GM18873 (cell line): ENCODE measurements around the gene MYRIP.

ENCODE experiments used
- ATAC-seq: cut with Tn5 transposase; IDR thresholded peaks from one replicate; pipeline ENCODE4 v1.9.1; 2021; ENCODE audit warnings: mild to moderate bottlenecking, moderate library complexity, moderate number of reproducible peaks; ENCODE audit not compliant: unreplicated experiment, low FRiP score

The MYRIP gene

DNA sequence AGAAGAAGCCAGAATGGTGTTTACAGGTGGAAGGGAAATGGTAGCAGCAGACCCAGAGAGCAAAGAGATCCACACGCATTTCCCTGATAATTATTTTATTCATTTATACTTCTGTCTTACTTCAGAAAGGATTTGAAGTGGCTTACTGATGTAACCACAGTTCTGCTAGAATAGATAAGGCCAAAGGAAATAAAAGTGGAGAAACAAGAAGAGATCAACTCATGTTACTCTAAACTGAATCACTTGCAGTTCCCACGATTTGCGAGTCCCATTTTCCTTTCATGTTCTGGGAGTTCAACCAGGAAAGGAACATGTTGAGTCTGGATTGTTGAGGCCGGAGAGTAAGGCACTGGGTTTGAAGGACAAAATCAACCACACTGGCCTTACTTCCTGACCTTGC lies 151.8 kb downstream of the MYRIP start:
- ATAC-seq: no peak

DNA sequence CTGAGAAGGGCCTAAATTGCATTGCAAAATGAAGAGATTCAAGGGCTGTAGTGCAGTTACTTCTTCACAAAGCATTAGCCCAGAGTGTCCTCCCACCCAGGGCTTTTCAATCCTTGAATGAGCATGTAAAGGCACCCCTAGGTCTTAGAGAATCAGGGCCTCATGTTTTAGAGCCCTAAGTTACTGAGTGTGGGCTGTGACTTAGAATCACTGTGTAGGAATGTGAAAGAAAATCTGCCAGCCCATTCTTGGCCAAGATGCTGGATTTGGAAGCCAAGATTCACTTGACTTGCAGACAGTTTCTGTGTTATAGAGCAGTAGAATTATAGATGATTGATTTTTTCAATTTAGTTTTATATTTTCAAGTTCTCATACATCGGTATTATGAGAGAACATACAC lies 153.2 kb downstream of the MYRIP start:
- no peak for ATAC-seq

DNA sequence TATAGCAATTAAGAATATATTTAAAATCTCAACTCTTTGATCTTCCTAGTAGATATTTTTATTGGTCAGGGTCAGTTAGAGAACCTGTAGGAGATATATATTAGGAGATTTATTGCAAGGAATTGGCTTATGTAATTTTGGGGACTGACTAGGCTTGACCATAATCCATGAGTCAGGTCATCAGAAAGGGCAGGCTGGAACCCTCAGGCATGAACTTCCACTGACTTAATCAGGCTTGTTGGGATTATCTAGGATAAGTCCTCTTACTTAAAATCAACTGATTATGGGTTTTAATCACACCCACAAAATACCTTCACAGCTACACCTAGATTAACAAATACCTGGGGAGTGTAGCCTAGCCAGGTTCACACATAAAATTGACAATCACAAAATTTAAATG lies 156.1 kb downstream of the MYRIP start:
- no peak for ATAC-seq

DNA sequence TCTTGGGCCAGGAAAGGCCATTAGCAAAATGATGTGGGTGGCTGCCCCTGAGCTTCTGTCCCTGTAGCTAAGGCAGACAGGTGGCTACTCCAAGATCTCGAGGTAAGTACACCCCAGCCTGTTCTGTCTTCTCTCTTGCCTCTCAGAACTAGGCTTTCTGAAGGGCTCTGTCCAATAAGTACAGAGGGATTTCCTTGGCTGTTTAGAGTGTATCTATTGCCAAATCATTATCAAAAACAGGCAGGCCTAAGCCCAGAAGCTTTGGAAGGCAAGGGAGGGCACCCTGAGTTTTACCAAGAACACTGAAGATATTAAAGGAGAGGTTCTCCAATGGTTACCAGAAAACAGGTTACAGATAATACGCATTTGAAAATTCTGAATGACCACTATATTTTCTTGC lies 156.6 kb downstream of the MYRIP start:
- ATAC-seq: no peak

DNA sequence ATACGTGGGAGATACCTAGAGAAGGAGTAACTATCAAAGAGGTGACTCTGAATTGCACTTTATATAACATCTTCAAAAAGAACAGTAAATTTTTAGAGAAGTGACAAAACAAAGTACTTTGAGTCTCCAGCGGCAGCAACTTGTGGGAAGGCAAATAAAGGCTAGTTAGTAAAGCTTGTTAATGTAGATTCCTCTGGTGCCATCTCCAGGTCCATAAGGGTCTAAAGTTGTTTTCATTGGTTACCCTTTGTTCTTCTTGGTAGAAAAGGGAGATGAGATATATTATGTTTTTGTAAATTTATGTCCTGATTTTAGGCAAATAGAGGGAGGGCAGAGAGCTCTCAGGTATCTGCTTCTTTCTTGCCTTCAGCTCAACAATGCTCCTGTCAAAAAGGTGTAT lies 161.6 kb downstream of the MYRIP start:
- ATAC-seq: no peak

DNA sequence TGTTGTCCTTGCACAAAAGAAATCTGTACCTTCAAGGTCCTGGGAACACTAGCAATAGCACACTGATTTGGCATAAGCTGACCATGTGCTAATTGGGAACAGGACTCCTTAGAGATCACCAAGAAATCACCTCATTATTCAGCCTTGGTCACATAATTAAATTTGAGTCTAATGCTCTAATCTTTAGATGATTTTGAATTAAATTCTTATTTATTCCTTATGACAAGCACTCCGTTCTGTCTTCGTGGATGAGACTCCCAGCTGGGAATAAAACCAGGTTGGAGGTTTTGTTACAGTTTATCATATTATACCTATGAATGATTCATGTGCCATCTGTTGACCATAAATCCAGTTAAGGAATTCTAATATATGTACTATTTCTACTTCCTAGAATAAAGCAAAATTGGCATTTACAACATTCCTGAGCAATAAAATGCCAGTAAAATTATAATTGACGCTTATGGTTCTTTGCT lies 162.2 kb downstream of the MYRIP start:
- no peak for ATAC-seq

DNA sequence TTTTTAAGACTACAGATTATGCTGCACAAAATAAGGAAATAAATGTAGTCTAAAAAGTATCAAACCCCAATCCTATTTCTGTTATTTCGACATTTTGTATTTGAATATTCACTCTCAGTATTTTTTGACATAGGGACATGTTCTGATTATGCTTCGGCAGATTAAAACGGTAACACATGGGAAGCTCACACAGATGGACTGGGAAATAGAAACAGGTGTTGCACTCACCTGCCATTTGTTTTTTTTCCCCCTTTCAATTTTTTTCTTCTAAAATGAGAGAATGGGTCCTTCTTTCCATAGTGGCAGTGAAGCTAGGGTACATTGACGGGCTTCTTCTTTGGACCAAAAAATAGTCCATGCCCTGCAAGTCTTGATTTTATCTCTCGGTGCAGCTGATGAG lies 163.1 kb downstream of the MYRIP start:
- no peak for ATAC-seq

DNA sequence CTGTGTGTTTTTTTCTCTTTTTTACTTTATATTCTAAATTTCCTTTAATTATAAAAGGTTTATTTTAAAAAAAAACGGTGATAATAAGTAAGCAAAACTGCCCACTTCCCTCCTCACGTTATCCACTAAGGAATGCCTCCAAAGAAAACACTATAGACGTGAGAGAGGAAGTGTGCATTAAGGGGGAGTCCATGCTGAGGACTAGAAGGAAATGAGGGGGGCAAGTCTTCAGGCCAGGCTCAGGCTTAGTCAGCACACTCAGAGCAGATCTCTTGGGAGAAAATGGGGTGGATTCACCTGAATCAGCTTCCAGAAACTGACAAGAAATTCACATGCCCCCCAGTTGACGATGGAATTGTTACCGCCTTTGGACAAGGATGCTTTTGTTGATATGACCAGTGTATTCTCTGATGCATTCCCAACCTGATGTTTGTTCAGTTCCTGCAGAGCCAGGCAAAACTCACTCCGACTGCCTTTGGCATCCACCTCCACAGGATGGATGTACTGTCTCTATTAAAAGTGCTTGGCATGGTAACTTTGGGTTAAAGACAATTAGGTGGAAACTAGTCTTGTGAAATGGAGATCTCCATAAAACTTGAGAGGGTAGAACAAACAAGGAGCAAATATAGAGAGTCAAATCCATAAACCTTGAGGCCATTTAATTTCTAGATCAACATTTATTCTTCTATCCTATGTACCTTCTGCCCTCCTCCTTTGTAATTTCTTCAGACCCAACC lies 167.8 kb downstream of the MYRIP start:
- ATAC-seq: no peak

DNA sequence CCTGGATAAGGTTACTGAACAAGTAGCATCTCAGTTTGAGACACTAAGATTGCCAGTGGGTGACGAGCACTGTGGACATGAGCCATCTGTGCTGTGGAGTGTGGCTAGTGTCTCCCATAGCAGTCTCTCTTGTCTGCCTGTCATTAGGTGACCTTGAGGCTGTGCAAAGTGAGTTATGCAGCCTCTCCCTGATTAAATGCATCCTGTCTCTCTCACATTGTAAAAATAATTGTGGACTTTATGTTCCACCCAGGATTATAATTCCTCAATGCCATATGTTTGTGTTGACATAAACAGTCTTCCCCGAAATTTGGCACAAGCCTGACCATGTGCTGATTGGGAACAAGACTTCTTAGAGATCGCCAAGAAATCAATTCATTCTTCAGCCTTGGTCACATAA lies 168.9 kb downstream of the MYRIP start:
- ATAC-seq: no peak

DNA sequence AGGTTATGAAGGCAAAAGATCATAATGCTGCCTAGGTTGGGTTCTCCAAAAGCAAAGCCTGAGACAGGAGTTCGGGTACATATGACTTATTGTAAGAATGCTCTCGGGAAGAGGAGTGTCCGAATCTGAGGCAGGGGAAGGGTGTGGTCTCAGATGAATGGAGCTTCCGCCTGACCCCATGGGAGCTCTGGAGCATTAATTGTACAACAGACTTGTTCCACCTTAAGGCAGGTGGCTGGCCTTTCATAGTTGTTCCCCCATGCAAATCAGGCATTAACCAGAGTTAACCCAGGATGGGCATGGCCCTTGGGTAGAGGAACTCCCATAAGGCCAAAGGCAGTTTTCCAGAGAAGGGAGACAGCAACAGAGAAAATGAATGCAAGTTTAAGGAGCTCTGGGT lies 170.6 kb downstream of the MYRIP start:
- ATAC-seq: no peak

DNA sequence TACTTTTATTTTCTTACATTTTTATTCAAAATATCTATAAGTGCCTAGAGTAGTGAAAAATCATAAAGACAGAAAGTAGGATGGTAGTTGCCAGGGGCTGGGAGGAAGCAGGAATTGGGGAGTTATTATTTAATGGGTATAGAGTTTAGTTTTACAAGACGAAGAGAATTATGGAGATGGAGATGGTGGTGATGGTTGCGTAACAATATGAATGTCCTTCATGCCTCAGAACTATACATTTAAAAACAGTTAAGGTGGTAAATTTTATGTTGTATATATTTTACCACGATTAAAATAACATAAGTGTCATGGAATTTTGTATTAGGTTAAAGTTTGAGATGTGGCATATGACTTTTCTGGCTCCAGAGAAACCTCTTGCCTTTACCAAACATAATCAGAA lies 171.4 kb downstream of the MYRIP start:
- no peak for ATAC-seq

DNA sequence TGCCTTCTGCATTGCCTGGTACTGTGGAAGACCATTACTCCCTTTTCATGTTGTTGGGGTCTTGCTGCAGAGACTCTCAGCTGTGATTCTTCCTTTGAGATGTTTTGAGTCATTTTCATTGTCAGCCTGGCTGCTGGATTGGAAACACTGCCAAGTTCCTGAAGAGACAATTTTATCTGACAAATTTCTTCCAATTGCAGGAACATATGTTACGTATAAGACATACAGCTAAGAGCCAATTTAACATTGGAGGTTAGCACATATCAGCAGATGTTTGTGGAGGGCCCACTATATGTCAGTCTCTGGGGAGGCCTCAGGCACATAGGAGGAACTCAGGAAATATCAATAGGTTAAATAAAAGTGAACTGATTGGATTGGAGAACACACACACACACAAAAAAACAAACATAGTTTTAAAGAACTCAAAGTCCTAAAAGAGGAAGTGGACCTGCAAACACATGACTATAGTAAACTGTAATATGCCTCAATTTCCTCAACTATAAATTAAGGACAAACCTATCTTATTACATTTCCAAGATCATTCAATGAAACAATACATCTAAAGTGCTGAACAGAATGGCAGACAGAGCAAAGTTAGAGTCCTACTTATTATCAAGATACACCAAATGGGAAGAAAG lies 172.3 kb downstream of the MYRIP start:
- ATAC-seq: no peak

DNA sequence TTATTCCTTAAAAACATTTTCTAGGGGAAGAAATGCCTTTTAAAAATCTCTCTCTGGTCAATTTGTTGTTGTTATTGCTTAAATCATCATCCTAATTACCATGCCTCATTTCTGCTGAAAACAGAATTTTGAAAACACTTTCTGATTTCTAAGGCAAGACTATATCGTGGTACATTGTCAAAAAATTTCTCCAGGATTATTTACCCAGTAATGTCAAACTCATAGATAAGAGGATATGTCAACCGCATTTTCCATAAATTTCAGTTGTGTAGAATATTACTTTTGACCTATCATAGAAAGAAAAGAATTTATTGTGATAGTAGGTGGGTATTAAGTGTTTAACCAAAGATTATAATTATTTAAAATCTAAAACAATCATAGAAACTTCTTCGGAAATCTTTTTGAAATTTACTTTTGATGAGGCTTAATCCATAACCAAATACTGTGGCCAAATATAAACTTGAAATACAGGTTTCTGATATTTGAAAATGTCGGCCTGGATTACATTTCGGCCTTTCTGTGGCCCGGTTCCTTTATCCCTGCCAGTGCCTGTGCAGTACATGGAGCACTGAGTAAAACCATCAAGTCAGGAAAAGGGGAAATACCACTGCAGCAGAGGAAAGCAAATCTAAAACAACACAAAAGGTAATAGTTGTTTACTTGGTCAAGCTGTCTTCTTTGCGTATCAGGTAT lies 173.4 kb downstream of the MYRIP start:
- no peak for ATAC-seq

DNA sequence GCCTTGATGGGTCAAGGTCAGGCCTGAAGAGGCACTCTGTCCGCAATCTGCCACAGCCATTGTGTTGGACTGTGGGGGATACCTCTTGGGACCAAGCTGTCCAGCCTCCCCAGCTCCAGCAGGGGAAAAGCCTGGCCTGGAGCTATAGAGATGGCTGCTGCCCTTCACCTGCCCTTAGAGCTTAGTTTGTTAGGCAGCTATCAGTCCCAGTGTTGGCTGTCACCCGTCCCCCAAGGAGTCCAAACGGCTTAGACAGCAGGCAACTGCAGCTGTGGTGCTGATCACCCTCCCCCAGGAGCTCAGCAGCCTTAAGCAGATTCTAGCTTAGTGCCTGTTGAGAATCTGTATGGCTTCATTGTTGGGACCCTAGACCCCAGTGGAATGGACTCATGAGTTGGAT lies 180.3 kb downstream of the MYRIP start:
- ATAC-seq: no peak

DNA sequence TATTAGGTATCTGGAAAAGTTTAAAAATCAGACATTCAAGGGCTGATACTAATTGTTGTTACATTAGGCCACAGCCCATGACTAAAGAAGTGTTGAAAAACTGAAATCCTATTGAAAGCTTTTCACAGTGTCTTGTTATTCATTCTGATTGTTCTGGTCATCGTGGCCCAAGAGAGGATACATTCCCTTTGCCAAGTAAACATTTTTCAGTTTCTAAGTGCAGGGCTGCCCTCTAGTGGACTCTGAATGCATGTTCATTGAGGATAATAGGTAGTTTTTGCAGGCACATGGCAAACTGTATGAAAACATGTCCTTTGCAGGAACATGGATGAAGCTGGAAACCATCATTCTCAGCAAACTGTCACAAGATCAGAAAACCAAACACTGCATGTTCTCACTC lies 181.1 kb downstream of the MYRIP start:
- ATAC-seq: no peak

DNA sequence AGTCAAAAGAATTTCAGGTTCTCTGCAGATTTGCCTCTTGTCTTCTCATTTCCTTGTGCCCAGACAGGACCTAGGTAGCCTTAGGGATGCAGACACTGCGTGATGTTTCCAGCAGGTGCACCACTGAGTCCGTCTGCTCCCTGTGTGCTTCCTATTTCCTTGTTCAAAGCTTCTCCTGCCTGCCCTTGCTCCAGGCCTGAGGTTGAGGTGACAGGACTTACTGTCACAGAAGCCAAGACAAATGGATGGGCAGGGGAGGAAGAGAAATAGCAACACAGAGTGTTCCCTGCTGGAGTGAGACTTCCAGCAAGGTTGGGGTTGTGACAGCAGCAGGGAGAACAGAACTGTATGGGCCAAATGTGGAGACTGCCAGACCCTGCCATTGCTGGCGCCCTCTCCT lies 199.4 kb downstream of the MYRIP start:
- ATAC-seq: no peak

DNA sequence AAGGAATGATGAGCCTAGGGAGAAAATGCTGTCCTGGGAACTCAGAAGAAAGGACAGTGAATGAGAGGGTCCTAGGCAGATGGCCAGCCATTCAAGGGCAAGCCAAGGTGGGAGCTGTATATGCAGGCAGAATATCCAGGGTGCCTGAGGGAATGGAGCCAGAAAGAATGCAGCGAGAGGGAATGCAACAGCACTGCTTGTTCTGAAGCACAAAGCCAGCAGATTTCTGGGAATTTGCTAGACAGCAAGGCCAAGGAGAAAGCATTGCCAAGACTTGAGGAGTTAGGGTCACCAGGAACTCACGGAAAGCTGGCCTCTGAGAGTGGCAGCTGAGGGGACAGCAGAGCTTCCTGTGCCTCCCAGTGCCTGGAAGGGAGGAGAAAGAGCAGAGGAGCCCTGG lies 200.6 kb downstream of the MYRIP start:
- no peak for ATAC-seq

DNA sequence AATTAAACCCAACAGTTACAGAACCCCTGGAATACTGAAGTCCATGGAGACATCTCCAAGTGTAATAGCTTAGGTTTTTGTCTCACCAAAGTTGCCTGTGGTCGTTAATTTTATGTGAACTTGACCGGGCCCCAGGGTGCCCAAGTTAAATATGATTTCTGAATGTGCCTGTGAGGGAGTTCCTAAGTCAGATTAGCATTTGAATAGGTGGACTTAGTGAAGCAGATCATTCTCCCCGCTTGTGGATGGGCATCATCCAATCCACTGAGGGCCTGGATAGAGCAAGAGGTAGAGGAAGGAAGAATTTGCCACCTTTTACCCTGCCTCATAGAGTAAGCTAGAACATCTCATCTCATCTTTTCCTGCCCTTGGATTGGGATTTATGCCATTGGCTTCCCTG lies 203.0 kb downstream of the MYRIP start:
- no peak for ATAC-seq

DNA sequence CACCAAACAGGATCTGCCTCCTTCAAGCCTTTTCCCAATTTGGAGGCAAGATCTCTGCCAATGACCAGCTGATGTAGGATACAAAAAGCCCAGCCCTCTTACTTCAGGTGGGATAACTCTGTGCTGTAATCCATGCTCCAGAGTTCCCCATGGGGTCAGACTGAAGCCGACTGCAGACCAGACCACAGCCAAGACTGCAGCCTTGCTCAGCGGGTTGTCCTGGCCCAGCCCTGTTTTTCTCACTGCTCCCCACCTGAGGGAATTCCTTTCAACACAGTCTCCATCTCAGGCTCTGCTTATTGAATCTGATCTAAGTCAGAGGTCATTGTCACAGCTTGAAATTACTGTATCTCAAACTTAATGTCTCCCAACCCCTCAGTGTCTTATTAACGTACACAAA lies 207.0 kb downstream of the MYRIP start:
- ATAC-seq: no peak

DNA sequence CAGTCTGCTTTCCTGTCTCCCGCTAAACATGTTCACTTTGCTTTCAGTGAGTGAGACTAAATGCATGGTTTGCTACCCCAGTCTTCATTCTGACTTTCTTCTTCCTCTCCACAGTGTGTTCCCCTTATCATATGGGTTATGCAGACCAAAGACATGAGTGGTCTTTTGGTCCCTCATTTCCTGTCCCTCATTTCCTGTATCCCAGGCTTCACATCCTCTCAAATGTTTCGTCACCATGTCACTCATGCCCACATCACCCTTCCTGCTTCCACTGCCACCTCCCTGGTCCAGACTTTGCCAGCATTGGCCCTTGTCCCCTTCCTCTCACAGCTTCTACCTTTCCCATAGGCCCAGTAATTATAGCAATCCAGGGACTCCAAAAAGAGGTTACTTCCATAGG lies 209.0 kb downstream of the MYRIP start:
- ATAC-seq: no peak

DNA sequence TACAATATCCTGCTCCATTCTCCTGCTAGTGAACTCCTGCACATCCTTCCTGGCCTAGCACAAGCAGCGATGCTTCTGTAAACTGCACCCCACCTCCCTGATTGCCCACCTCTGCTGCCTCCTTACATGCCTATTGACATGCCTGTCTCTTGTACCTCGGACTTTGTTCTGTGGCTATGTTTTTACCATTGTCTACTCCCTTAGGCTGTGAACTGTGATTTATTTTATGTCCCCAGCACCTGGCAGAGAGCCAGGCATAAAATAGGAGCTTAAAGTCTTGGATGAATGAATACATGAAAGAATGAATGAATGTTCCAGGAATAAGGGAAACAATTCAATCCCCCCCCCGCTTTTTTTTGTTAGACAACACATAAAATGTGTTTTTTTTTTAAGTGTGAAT lies 210.0 kb downstream of the MYRIP start:
- no peak for ATAC-seq

DNA sequence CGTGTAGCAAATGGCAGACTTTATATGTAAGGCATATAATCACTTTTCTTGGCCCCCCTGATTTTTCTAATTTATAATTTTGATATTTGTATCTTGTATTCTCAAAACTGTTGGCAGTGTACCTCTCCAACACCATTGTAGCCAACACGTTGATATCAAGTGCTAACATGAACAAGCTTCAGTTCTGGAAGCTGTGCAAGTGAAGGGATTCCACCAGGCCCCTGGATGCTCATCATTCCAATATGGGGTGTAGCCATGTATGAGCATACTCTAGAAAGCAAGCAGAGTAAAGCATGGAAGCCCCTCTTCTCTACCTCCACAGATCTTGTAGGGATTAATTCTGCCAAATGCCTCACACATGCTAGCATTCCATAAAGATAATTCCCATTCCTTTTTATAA lies 211.3 kb downstream of the MYRIP start:
- no peak for ATAC-seq
